Mesenchymal stem cell (in vitro differentiated cells and primary cell): ENCODE data around the gene FAM114A2.

Experiments used
- DNase-seq: peaks from one replicate; pipeline ENCODE4 v3.0.0-alpha.2; 2013
- H2AFZ ChIP-seq: one replicate; pipeline ENCODE4 v1.6.1; 2013; ENCODE audit warnings: low read depth, mild to moderate bottlenecking, control low read depth, inconsistent platforms, low read length, moderate library complexity
- H2AK5ac ChIP-seq: 2 replicates; pipeline ENCODE4 v1.6.1; 2013; ENCODE audit warnings: low read length, moderate library complexity, mild to moderate bottlenecking, inconsistent platforms; ENCODE audit not compliant: severe bottlenecking
- H2BK120ac ChIP-seq: one replicate; pipeline ENCODE4 v1.6.1; 2013; ENCODE audit warnings: low read depth, mild to moderate bottlenecking, inconsistent platforms, low read length, moderate library complexity
- H2BK12ac ChIP-seq, 2 experiments: one replicate each; pipeline ENCODE4 v1.6.1; 2013; ENCODE audit warnings: inconsistent platforms in 2 of 2, low read length in 2 of 2, mild to moderate bottlenecking in 2 of 2, moderate library complexity in 2 of 2, control low read depth in 1 of 2
- H2BK15ac ChIP-seq: one replicate; pipeline ENCODE4 v1.6.1; 2013; ENCODE audit warnings: mild to moderate bottlenecking, low read depth, inconsistent platforms; ENCODE audit not compliant: poor library complexity, severe bottlenecking
- H2BK5ac ChIP-seq: 2 replicates; pipeline ENCODE4 v1.6.1; 2013; ENCODE audit warnings: low read depth, mild to moderate bottlenecking, low read length, control low read depth, inconsistent platforms; ENCODE audit not compliant: poor library complexity, severe bottlenecking
- H3K14ac ChIP-seq, 2 experiments: one replicate each; pipeline ENCODE4 v1.6.1; 2013; ENCODE audit warnings: inconsistent platforms in 2 of 2, low read length in 2 of 2, control low read depth in 1 of 2, mild to moderate bottlenecking in 1 of 2, moderate library complexity in 1 of 2
- H3K18ac ChIP-seq, 2 experiments: one replicate each; pipeline ENCODE4 v1.6.1; 2013; ENCODE audit warnings: inconsistent platforms in 2 of 2, low read length in 2 of 2, control low read depth in 1 of 2, low read depth in 1 of 2, mild to moderate bottlenecking in 1 of 2
- H3K23ac ChIP-seq, 2 experiments: one replicate each; pipeline ENCODE4 v1.6.1; 2013; ENCODE audit warnings: inconsistent platforms in 2 of 2, low read length in 2 of 2, mild to moderate bottlenecking in 2 of 2, moderate library complexity in 2 of 2, control low read depth in 1 of 2
- H3K27ac ChIP-seq: 2 replicates; pipeline ENCODE4 v1.5.1; 2013; ENCODE audit warnings: mild to moderate bottlenecking, moderate library complexity, low read length, control low read depth, inconsistent platforms; ENCODE audit not compliant: poor library complexity, severe bottlenecking
- H3K27me3 ChIP-seq, 2 experiments: 2 replicates each; pipeline versions ENCODE4 v1.6.1 to v1.7.0; 2013; ENCODE audit warnings: low read length in 2 of 2, mild to moderate bottlenecking in 2 of 2, moderate library complexity in 2 of 2, control low read depth in 1 of 2, inconsistent platforms in 1 of 2; ENCODE audit not compliant: control insufficient read depth in 1 of 2, insufficient read depth in 1 of 2
- H3K36me3 ChIP-seq, 2 experiments: 2 replicates each; pipeline versions ENCODE4 v1.6.1 to v1.7.0; 2013; ENCODE audit warnings: low read length in 2 of 2, control low read depth in 1 of 2, inconsistent platforms in 1 of 2, low read depth in 1 of 2, mild to moderate bottlenecking in 1 of 2; ENCODE audit not compliant: insufficient read depth in 2 of 2, control insufficient read depth in 1 of 2
- H3K4ac ChIP-seq, 2 experiments: one replicate each; pipeline ENCODE4 v1.6.1; 2013; ENCODE audit warnings: inconsistent platforms in 2 of 2, low read length in 2 of 2, mild to moderate bottlenecking in 2 of 2, moderate library complexity in 2 of 2, control low read depth in 1 of 2, low read depth in 1 of 2
- H3K4me1 ChIP-seq: 2 replicates; pipeline ENCODE4 v1.6.1; 2013; ENCODE audit warnings: low read depth, low read length, control low read depth; ENCODE audit not compliant: control insufficient read depth, insufficient read depth
- H3K4me2 ChIP-seq: 2 replicates; pipeline ENCODE4 v1.6.1; 2013; ENCODE audit warnings: low read length, mild to moderate bottlenecking, inconsistent platforms; ENCODE audit not compliant: poor library complexity, severe bottlenecking
- H3K4me3 ChIP-seq, 2 experiments: 2 replicates each; pipeline versions ENCODE4 v1.5.1 to v1.7.0; 2013; ENCODE audit warnings: low read length in 2 of 2, mild to moderate bottlenecking in 2 of 2, control low read depth in 1 of 2, low read depth in 1 of 2; ENCODE audit not compliant: insufficient read depth in 1 of 2
- H3K79me1 ChIP-seq: replicated peaks from 2 replicates; pipeline ENCODE4 v1.6.1; 2013; ENCODE audit warnings: mild to moderate bottlenecking, control low read depth, low read length, inconsistent platforms; ENCODE audit not compliant: poor library complexity, severe bottlenecking
- H3K9ac ChIP-seq: 2 replicates; pipeline ENCODE4 v1.7.0; 2013; ENCODE audit warnings: mild to moderate bottlenecking, low read length, moderate library complexity
- H3K9me3 ChIP-seq: 2 replicates; pipeline ENCODE4 v1.7.0; 2013; ENCODE audit warnings: mild to moderate bottlenecking, low read length; ENCODE audit not compliant: control insufficient read depth
- H4K8ac ChIP-seq: one replicate; pipeline ENCODE4 v1.6.1; 2013; ENCODE audit warnings: inconsistent platforms, mild to moderate bottlenecking, low read length, moderate library complexity
- H4K91ac ChIP-seq: one replicate; pipeline ENCODE4 v1.6.1; 2013; ENCODE audit warnings: mild to moderate bottlenecking, low read length, inconsistent platforms
- WGBS: methylation state at CpG from one replicate; pipeline ENCODE4 v1.1.7; 2013; ENCODE audit warnings: mixed read lengths; 5-methylcytosine and 5-hydroxymethylcytosine counted together

FAM114A2 gene

GRCh38 chr5:154084062-154084639 lies 45.4 kb upstream of the FAM114A2 start:
- no peak overlapping the region for H2BK5ac ChIP-seq
- H2AK5ac ChIP-seq: no peak overlapping the region
- no peak overlapping the region for H4K8ac ChIP-seq
- H4K91ac ChIP-seq: no peak overlapping the region
- DNase-seq: no peak
- no peak overlapping the region for H3K4me3 ChIP-seq
- no peaks in the 10 kb centered on the region for H3K4me1 ChIP-seq
- no peak overlapping the region for H3K18ac ChIP-seq
- no peaks in the 10 kb centered on the region for H3K9me3 ChIP-seq
- H3K14ac ChIP-seq: no peak overlapping the region
- H3K27ac ChIP-seq: no peak overlapping the region
- no peaks in the 10 kb centered on the region for H3K79me1 ChIP-seq
- H2BK15ac ChIP-seq: no peak overlapping the region
- H3K27me3 ChIP-seq: peaks cover 0 to 27% of the 10 kb centered on the region in 2 experiments
- WGBS: 85% methylated on average over 5 of the region's 5 CpGs
- H3K4ac ChIP-seq: no peak overlapping the region
- H3K4me2 ChIP-seq: no peak overlapping the region
- H3K9ac ChIP-seq: no peak overlapping the region
- H2AFZ ChIP-seq: no peak overlapping the region
- H2BK120ac ChIP-seq: no peak overlapping the region
- H2BK12ac ChIP-seq: no peak overlapping the region
- H3K23ac ChIP-seq: no peak overlapping the region
- no peaks in the 10 kb centered on the region for H3K36me3 ChIP-seq

GRCh38 chr5:154081246-154081645 lies 42.5 kb upstream of the FAM114A2 start:
- Histone ChIP-seq H3K14ac (no peak overlapping the region), H4K91ac (no peak overlapping the region), H3K27ac (no peak overlapping the region), H2BK15ac (no peak overlapping the region), H4K8ac (no peak overlapping the region), H3K36me3 (no peaks in the 10 kb centered on the region), H3K18ac (no peak overlapping the region), H3K23ac (no peak overlapping the region), H3K4ac (no peak overlapping the region), H3K27me3 (peaks cover 7 to 54% of the 10 kb centered on the region in 2 experiments), H2BK12ac (no peak overlapping the region), H3K79me1 (no peaks in the 10 kb centered on the region), H2AFZ (no peak overlapping the region), H3K9ac (no peak overlapping the region), H3K4me3 (no peak overlapping the region), H2BK5ac (no peak overlapping the region), H2BK120ac (no peak overlapping the region), H2AK5ac (no peak overlapping the region), H3K4me2 (no peak overlapping the region), H3K9me3 (no peaks in the 10 kb centered on the region), H3K4me1 (no peaks in the 10 kb centered on the region)
- 68% methylated on average over 2 of the region's 2 CpGs for WGBS
- DNase-seq: no peak

GRCh38 chr5:154078272-154078671 lies 39.6 kb upstream of the FAM114A2 start:
- Histone ChIP-seq H4K91ac (no peak overlapping the region), H3K27ac (no peak overlapping the region), H3K9me3 (no peaks in the 10 kb centered on the region), H3K18ac (no peak overlapping the region), H3K79me1 (no peaks in the 10 kb centered on the region), H3K14ac (no peak overlapping the region), H3K4ac (no peak overlapping the region), H3K9ac (no peak overlapping the region), H3K27me3 (peaks cover 11 to 41% of the 10 kb centered on the region in 2 experiments), H2AFZ (no peak overlapping the region), H2AK5ac (no peak overlapping the region), H3K36me3 (no peaks in the 10 kb centered on the region), H4K8ac (no peak overlapping the region), H2BK15ac (no peak overlapping the region), H3K4me1 (no peaks in the 10 kb centered on the region), H2BK5ac (no peak overlapping the region), H3K4me3 (no peak overlapping the region), H2BK12ac (no peak overlapping the region), H3K4me2 (no peak overlapping the region), H3K23ac (no peak overlapping the region), H2BK120ac (no peak overlapping the region)
- DNase-seq: no peak
- WGBS: no CpG with 5 or more reads among the region's 1 CpG

GRCh38 chr5:154077696-154078095 lies 39.0 kb upstream of the FAM114A2 start:
- no peak overlapping the region for H2BK5ac ChIP-seq
- H2BK12ac ChIP-seq: no peak overlapping the region
- H3K4me3 ChIP-seq: no peak overlapping the region
- H3K9me3 ChIP-seq: no peaks in the 10 kb centered on the region
- no peak overlapping the region for H3K27ac ChIP-seq
- no peak overlapping the region for H2AFZ ChIP-seq
- H3K9ac ChIP-seq: no peak overlapping the region
- H3K36me3 ChIP-seq: no peaks in the 10 kb centered on the region
- 75% methylated on average over 1 of the region's 1 CpG for WGBS
- H3K79me1 ChIP-seq: no peaks in the 10 kb centered on the region
- H4K8ac ChIP-seq: no peak overlapping the region
- H3K4me2 ChIP-seq: no peak overlapping the region
- no peak overlapping the region for H2AK5ac ChIP-seq
- no peaks in the 10 kb centered on the region for H3K4me1 ChIP-seq
- no peak overlapping the region for H3K23ac ChIP-seq
- H3K4ac ChIP-seq: no peak overlapping the region
- H4K91ac ChIP-seq: no peak overlapping the region
- DNase-seq: no peak
- no peak overlapping the region for H2BK15ac ChIP-seq
- no peak overlapping the region for H3K18ac ChIP-seq
- H2BK120ac ChIP-seq: no peak overlapping the region
- no peak overlapping the region for H3K14ac ChIP-seq
- H3K27me3 ChIP-seq: peaks cover 11 to 41% of the 10 kb centered on the region in 2 experiments
